Stimulated activated CD4-positive, alpha-beta T cell treated with anti-CD3 and anti-CD28 coated beads, Interleukin-12 subunit alpha, Interleukin-12 subunit beta, amount 100 ng/mL, for 48 hours (primary cell): ENCODE data around the gene TUBD1.
"Not testable (repeated sequence)": the region's sequence is repeated elsewhere in the genome, so short reads cannot be mapped to it uniquely, and the experiment has no call there.

ENCODE experiments used
- DNase-seq, 3 donors: peaks; one replicate each; pipeline ENCODE4 v3.0.0-alpha.2; 2020; ENCODE audit warnings: low read depth in 2 of 3, low spot score in 1 of 3

Gene TUBD1

GRCh38 chr17:59874376-59874775, 18.4 kb downstream of the TUBD1 start:
- DNase-seq: no peak

DNA sequence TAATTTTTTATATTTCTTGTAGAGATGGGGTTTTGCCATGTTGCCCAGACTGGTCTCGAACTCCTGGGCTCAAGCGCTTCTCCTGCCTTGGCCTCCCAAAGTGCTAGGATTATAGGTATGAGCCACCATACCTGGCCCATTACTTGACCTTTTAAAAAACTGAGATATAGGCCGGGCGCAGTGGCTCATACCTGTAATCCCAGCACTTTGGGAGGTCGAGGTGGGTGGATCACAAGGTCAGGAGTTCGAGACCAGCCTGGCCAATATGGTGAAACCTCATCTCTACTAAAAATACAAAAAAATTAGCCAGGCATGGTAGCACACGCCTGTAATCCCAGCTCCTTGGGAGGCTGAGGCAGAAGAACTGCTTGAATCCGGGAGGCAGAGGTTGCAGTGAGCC, 19.3 kb downstream of the TUBD1 start:
- not testable (repeated sequence) for DNase-seq

DNA sequence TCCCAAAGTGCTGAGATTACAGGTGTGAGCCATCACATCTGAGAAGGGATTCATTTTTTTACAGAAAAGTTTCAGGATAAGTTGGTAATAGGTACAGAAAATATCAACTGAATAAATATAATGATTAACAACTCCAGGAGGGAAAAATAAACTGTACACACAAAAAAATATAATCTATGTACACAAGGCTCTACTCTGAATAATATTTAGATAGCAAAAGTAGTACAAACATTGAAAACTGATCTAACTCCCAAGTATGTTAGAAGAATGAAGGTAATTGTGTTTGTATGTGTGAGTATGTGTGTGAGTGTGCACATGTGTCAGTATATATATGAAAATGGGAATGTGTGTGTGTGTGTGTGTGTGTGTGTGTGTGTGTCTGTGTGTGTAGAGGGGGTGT, 20.4 kb downstream of the TUBD1 start:
- DNase-seq: no peak

DNA sequence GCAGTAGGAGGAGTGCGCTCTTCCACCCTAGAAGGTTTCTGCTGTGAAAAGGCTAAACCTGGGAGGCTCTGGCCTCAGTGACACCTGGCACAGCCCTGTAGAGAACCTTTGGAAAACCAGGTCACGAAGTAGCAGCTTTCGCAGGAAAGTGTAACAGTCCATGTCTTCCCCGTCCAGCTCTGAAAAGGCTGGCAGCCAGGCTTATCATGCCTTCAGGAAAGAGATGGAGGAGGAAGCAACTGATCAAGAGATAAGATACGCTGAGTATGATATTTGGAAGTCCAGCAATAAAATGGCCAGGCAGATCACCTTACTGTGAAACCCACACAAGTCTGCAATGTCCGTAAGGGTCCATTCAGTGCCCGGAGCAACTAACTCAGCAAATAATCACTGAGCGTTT, 22.3 kb downstream of the TUBD1 start:
- DNase-seq: no peak

GRCh38 chr17:59869941-59870218, 22.9 kb downstream of the TUBD1 start:
- no peak for DNase-seq

- no peak for DNase-seq
These were observed 29.1 kb downstream of the TUBD1 start for GRCh38 chr17:59863616-59864015.

DNA sequence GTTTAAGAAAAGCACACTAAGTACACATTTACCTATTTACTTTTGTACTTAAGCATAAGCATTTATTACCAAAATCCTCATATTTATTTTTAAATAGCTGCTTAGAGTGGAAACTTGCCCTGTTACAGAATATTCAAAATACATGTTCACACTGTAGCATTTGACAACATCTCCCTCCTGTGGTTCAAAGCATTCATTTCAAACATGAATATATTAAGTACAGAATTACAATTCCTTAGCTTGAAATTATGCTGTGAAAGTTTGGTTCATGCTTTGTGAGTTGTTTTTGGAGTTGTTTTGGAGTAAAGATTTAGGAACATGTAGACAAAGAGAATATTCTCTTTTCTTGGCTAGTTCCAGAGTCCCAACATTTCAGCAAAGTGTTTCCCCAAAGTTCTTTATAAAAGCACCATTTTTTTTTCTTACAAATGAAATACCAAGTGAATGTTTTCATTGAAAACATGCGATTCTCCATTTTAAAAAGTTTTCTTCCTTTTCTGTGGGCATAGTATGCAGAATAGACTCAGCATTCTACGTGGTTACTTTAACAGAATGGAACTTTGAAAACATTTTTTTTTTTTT, 33.2 kb downstream of the TUBD1 start:
- DNase-seq: no peak

- DNase-seq: no peak
These were observed 33.8 kb downstream of the TUBD1 start for GRCh38 chr17:59858932-59859331.

GRCh38 chr17:59858167-59858816, 34.5 kb downstream of the TUBD1 start:
- DNase-seq: no peak

- no peak for DNase-seq
These were observed 35.6 kb downstream of the TUBD1 start for GRCh38 chr17:59856859-59857794.

DNA sequence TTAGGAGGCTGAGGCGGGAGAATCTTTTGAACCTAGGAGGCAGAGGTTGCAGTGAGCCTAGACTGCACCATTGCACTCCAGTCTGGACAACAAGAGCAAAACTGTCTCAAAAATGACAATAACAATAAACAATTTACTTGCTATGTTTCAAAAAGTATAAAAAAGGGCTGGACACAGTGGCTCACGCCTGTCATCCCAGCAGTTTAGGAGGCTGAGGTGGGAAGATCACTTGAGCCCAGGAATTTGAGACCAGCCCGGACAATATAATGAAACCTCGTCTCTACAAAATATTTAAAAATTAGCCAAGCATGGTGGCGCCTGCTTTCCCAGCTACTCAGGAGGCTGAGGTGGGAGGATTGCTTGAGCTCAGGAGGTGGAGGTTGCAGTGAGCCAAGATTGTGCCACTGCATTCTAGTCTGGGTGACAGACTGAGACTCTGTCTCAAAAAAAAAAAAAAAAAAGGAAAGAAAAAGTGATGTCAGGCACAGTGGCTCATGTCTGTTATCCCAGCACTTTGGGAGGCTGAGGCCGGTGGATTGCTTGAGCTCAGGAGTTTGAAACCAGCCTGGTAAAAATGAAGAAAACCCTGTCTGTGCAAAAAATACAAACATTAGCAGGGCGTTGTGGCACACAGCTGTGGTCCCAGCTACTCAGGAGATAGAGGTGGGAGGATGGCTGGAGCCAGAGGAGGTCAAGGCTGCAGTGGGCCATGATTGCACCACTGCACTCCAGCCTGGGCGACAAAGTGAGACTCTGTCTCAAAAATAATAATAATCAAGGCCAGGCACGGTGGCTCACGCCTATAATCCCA, 38.6 kb downstream of the TUBD1 start:
- not testable (repeated sequence) for DNase-seq

DNA sequence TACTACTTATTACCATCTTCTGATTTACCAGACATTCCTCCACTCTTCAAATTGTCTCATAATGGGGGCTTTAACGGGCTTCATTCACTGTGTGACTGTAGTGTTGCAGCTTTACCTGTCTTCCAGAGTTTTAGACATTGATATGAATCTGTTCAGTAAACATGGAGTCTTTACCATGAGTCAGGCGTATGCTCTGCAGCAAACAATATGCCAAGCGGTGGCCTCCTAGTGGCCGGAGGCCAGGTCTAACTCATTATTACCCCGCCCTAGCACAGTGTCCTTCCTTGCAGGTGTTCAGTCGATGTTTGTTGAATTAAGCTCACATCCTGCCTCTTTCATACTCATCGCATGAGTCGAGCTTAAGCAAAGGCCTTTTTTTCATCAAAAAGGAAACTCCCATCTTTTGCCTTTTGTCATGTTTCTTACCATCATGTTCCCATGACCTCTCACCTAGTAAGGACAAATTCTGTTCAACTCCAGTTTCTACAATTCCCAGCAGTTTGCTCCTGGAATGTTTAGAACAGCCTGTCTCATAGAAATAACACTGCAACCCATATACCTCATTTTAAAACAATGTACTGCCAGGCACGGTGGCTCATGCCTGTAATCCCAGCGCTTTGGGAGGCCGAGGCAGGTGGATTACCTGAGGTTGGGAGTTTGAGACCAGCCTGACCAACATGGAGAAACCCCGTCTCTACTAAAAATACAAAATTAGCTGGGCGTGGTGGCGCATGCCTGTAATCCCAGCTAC, 39.4 kb downstream of the TUBD1 start:
- DNase-seq: peak in 1 of 3 donors; percentile 52

- not testable (repeated sequence) for DNase-seq
These were observed 39.9 kb downstream of the TUBD1 start for GRCh38 chr17:59852847-59853167.

GRCh38 chr17:59851439-59852375, 41.0 kb downstream of the TUBD1 start:
- no peak for DNase-seq

DNA sequence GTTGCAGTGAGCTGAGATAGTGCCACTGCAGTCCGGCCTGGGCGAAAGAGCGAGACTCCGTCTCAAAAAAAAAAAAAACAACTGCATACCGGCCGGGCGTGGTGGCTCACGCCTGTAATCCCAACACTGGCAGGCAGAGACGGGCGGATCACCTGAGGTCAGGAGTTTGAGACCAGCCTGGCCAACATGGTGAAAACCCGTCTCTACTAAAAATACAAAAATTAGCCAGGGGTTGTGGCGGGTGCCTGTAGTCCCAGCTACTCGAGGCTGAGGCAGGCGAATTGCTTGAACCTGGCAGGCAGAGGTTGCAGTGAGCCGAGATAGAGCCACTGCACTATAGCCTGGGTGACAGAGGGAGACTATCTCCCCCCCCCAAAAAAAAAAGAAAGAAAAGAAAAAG, 42.4 kb downstream of the TUBD1 start:
- DNase-seq: not testable (repeated sequence)

- DNase-seq: no peak
These were observed 44.0 kb downstream of the TUBD1 start for GRCh38 chr17:59848778-59849177.

DNA sequence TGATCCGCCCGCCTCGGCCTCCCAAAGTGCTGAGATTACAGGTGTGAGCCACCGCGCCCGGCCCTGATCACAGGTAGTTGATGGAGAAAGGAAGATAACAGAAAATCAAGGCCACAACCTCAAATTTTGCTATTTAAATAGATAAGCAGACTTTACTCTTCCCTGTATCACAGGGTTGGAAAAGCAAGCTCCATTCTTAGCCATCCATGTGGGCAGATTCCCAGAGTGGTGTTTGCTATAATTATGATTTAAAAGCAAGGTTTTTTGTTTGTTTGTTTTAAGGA, 44.4 kb downstream of the TUBD1 start:
- no peak for DNase-seq

GRCh38 chr17:59846394-59847165, 46.2 kb downstream of the TUBD1 start:
- no peak for DNase-seq
